WTC11 (cell line): Measurements from ENCODE around the gene BTNL2. TPM values are rescaled to one million over a fixed set of nuclear protein-coding genes. Genes with fewer than 3 reads are reported as not detected.

Source experiments
- ATAC-seq: fragments of 200-7000 bp; cut with Tn5 transposase; 2 replicates; pipeline ENCODE4 v1.10.0; 2021; ENCODE audit warnings: mild to moderate bottlenecking, moderate library complexity
- Bru-seq: library from RNA; stranded (reverse); fragments of 400-500 nt; gene quantifications from one replicate; lab custom pipeline; 2021; lab: Mats Ljungman, UMichigan
- CTCF ChIA-PET: fragments of 300-600 bp; sonication (Branson Sonifier 250); formaldehyde crosslinking; loops from one replicate; lab custom pipeline; 2021; ENCODE audit warnings: antibody characterized with exemption; lab: Charles Lee
- POLR2A ChIA-PET: fragments of 350-600 bp; sonication (Branson Sonifier 250); formaldehyde crosslinking; loops from one replicate; lab custom pipeline; 2021; ENCODE audit warnings: antibody characterized with exemption; lab: Charles Lee
- DNase-seq: peaks from one replicate; pipeline ENCODE4 v3.0.0; 2021; ENCODE audit warnings: low spot score
- H3K27ac Mint-ChIP-seq: 2 replicates; pipeline ENCODE4 v1.8.0; 2021; ENCODE audit warnings: mixed read lengths
- H3K27me3 Mint-ChIP-seq: 2 replicates; pipeline ENCODE4 v1.8.0; 2021; ENCODE audit warnings: low read depth, mild to moderate bottlenecking, moderate library complexity, mixed read lengths
- H3K36me3 Mint-ChIP-seq: 2 replicates; pipeline ENCODE4 v1.8.0; 2021; ENCODE audit warnings: mixed read lengths
- H3K4me1 Mint-ChIP-seq: 2 replicates; pipeline ENCODE4 v1.8.0; 2022; ENCODE audit warnings: mixed read lengths
- H3K4me3 Mint-ChIP-seq: 2 replicates; pipeline ENCODE4 v1.8.0; 2021; ENCODE audit warnings: mild to moderate bottlenecking, moderate library complexity, mixed read lengths
- H3K9me3 Mint-ChIP-seq: 2 replicates; pipeline ENCODE4 v1.8.0; 2021; ENCODE audit warnings: mixed read lengths
- NR1H2 ChIP-seq: sonication (generic); formaldehyde crosslinking; IDR thresholded peaks from 2 replicates; pipeline ENCODE4 v1.9.0; 2021; ENCODE audit warnings: mild to moderate bottlenecking, moderate library complexity, missing genetic modification reagents
- OVOL2 ChIP-seq: fragments of 250-450 bp; sonication (Bioruptor Pico); IDR thresholded peaks from 2 replicates; pipeline ENCODE4 v1.9.0; 2021; ENCODE audit warnings: mild to moderate bottlenecking, borderline replicate concordance
- SP1 ChIP-seq: sonication (generic); formaldehyde crosslinking; conservative IDR thresholded peaks from 2 replicates; pipeline ENCODE4 v1.8.1; 2022; ENCODE audit warnings: missing genetic modification reagents
- ZNF138 ChIP-seq: sonication (generic); formaldehyde crosslinking; conservative IDR thresholded peaks from 2 replicates; pipeline ENCODE4 v1.8.1; 2022; ENCODE audit warnings: mild to moderate bottlenecking, moderate library complexity, missing genetic modification reagents
- ZNF423 ChIP-seq: fragments of 250-450 bp; sonication (Bioruptor Pico); IDR thresholded peaks from 2 replicates; pipeline ENCODE4 v2.1.2; 2022; ENCODE audit warnings: mild to moderate bottlenecking, moderate library complexity
- long read RNA-seq, 3 experiments: library from RNA in 1 of 3; library from capped mRNA in 1 of 3; library from polyadenylated mRNA in 1 of 3; unstranded in 2 of 3; stranded (forward) in 1 of 3; transcript quantifications; one replicate each; pipeline ENCODE4 v2.0.0, GENCODE V29; 2021
- total RNA-seq: library from RNA; stranded (reverse); gene quantifications from 3 replicates; pipeline ENCODE4 v1.2.3, GENCODE V29; 2021
- TF ChIP-seq, protein P1 (sequence below): sonication (generic); formaldehyde crosslinking; IDR thresholded peaks from 2 replicates; pipeline ENCODE4 v1.8.0; 2022; ENCODE audit warnings: mild to moderate bottlenecking, missing genetic modification reagents
- TF ChIP-seq, protein P2 (sequence below): sonication (generic); formaldehyde crosslinking; IDR thresholded peaks from 2 replicates; pipeline ENCODE4 v1.8.0; 2023; ENCODE audit warnings: mild to moderate bottlenecking, missing genetic modification reagents
- TF ChIP-seq, protein P3 (sequence below): sonication (generic); formaldehyde crosslinking; IDR thresholded peaks from 2 replicates; pipeline ENCODE4 v1.8.1; 2022; ENCODE audit warnings: missing genetic modification reagents, borderline replicate concordance
- TF ChIP-seq, protein P4 (sequence below): sonication (generic); formaldehyde crosslinking; IDR thresholded peaks from 2 replicates; pipeline ENCODE4 v1.8.1; 2022; ENCODE audit warnings: mild to moderate bottlenecking, moderate library complexity, missing genetic modification reagents
- TF ChIP-seq, protein P5 (sequence below): sonication (generic); formaldehyde crosslinking; IDR thresholded peaks from 2 replicates; pipeline ENCODE4 v1.8.0; 2023; ENCODE audit warnings: missing genetic modification reagents, mild to moderate bottlenecking, borderline replicate concordance

The BTNL2 gene, protein sequence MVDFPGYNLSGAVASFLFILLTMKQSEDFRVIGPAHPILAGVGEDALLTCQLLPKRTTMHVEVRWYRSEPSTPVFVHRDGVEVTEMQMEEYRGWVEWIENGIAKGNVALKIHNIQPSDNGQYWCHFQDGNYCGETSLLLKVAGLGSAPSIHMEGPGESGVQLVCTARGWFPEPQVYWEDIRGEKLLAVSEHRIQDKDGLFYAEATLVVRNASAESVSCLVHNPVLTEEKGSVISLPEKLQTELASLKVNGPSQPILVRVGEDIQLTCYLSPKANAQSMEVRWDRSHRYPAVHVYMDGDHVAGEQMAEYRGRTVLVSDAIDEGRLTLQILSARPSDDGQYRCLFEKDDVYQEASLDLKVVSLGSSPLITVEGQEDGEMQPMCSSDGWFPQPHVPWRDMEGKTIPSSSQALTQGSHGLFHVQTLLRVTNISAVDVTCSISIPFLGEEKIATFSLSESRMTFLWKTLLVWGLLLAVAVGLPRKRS
- total RNA-seq (not detected in 3 replicates), Bru-seq, nascent RNA (not detected)
- long read RNA-seq, experiment 1 = 0 reads
- long read RNA-seq, experiment 2 = 0 reads
- long read RNA-seq, experiment 3 = 0 reads

DNA sequence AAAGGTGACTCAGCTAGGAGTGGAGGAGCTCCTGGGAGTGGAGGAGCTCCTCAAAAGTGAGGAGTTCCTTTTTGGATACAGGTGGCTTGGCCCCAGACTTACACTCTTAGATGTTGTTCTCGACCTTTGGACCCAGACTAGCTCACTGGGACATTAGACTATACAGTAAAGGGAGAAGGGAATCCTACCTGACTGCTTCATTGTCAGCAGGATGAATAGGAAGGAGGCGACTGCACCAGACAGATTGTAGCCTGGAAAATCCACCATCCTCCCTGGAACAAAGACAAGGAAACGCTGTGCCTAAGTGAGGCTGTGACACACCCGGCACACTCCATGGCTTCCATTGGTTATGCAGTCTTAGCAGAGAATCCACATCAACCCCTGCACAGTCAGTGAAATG lies at the start of gene BTNL2:
TSS of gene BTNL2 (minus strand) at position 325 of the 400 bp plus-strand sequence. CDS start at position 267, 58 bp downstream.
- CTCF ChIA-PET = interaction anchor here (1.1 to 1.5 kb wide), 2 partner anchors 162 to 285 kb away, joined by 3 to 4 read pairs; no protein-coding TSS in a partner anchor
- TF ChIP-seq, protein P1, sequence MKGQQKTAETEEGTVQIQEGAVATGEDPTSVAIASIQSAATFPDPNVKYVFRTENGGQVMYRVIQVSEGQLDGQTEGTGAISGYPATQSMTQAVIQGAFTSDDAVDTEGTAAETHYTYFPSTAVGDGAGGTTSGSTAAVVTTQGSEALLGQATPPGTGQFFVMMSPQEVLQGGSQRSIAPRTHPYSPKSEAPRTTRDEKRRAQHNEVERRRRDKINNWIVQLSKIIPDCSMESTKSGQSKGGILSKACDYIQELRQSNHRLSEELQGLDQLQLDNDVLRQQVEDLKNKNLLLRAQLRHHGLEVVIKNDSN (CRISPR knock-in tag) = no peak
- TF ChIP-seq, protein P2, sequence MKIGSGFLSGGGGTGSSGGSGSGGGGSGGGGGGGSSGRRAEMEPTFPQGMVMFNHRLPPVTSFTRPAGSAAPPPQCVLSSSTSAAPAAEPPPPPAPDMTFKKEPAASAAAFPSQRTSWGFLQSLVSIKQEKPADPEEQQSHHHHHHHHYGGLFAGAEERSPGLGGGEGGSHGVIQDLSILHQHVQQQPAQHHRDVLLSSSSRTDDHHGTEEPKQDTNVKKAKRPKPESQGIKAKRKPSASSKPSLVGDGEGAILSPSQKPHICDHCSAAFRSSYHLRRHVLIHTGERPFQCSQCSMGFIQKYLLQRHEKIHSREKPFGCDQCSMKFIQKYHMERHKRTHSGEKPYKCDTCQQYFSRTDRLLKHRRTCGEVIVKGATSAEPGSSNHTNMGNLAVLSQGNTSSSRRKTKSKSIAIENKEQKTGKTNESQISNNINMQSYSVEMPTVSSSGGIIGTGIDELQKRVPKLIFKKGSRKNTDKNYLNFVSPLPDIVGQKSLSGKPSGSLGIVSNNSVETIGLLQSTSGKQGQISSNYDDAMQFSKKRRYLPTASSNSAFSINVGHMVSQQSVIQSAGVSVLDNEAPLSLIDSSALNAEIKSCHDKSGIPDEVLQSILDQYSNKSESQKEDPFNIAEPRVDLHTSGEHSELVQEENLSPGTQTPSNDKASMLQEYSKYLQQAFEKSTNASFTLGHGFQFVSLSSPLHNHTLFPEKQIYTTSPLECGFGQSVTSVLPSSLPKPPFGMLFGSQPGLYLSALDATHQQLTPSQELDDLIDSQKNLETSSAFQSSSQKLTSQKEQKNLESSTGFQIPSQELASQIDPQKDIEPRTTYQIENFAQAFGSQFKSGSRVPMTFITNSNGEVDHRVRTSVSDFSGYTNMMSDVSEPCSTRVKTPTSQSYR (CRISPR knock-in tag) = no peak
- TF ChIP-seq ZNF138 (CRISPR knock-in tag) = no peak
- TF ChIP-seq OVOL2 (CRISPR knock-in tag) = no peak
- TF ChIP-seq ZNF423 (CRISPR knock-in tag) = no peak
- TF ChIP-seq, protein P3, sequence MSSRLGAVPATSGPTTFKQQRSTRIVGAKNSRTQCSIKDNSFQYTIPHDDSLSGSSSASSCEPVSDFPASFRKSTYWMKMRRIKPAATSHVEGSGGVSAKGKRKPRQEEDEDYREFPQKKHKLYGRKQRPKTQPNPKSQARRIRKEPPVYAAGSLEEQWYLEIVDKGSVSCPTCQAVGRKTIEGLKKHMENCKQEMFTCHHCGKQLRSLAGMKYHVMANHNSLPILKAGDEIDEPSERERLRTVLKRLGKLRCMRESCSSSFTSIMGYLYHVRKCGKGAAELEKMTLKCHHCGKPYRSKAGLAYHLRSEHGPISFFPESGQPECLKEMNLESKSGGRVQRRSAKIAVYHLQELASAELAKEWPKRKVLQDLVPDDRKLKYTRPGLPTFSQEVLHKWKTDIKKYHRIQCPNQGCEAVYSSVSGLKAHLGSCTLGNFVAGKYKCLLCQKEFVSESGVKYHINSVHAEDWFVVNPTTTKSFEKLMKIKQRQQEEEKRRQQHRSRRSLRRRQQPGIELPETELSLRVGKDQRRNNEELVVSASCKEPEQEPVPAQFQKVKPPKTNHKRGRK = no peak
- no peak for TF ChIP-seq SP1 (CRISPR knock-in tag)
- TF ChIP-seq, protein P4, sequence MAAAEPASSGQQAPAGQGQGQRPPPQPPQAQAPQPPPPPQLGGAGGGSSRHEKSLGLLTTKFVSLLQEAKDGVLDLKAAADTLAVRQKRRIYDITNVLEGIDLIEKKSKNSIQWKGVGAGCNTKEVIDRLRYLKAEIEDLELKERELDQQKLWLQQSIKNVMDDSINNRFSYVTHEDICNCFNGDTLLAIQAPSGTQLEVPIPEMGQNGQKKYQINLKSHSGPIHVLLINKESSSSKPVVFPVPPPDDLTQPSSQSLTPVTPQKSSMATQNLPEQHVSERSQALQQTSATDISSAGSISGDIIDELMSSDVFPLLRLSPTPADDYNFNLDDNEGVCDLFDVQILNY (CRISPR knock-in tag) = no peak
- TF ChIP-seq, protein P5, sequence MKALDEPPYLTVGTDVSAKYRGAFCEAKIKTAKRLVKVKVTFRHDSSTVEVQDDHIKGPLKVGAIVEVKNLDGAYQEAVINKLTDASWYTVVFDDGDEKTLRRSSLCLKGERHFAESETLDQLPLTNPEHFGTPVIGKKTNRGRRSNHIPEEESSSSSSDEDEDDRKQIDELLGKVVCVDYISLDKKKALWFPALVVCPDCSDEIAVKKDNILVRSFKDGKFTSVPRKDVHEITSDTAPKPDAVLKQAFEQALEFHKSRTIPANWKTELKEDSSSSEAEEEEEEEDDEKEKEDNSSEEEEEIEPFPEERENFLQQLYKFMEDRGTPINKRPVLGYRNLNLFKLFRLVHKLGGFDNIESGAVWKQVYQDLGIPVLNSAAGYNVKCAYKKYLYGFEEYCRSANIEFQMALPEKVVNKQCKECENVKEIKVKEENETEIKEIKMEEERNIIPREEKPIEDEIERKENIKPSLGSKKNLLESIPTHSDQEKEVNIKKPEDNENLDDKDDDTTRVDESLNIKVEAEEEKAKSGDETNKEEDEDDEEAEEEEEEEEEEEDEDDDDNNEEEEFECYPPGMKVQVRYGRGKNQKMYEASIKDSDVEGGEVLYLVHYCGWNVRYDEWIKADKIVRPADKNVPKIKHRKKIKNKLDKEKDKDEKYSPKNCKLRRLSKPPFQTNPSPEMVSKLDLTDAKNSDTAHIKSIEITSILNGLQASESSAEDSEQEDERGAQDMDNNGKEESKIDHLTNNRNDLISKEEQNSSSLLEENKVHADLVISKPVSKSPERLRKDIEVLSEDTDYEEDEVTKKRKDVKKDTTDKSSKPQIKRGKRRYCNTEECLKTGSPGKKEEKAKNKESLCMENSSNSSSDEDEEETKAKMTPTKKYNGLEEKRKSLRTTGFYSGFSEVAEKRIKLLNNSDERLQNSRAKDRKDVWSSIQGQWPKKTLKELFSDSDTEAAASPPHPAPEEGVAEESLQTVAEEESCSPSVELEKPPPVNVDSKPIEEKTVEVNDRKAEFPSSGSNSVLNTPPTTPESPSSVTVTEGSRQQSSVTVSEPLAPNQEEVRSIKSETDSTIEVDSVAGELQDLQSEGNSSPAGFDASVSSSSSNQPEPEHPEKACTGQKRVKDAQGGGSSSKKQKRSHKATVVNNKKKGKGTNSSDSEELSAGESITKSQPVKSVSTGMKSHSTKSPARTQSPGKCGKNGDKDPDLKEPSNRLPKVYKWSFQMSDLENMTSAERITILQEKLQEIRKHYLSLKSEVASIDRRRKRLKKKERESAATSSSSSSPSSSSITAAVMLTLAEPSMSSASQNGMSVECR (CRISPR knock-in tag) = no peak
- TF ChIP-seq, all 79 proteins: peak for 0
- ATAC-seq (peak; percentile 38), DNase-seq (no peak)
- no peak within 1 kb of the TSS for H3K4me3 Mint-ChIP-seq
- no peak within 1 kb of the TSS for H3K27ac Mint-ChIP-seq
- POLR2A ChIA-PET = no interaction called here
- no peaks in the 10 kb centered on the region for H3K9me3 Mint-ChIP-seq
- H3K36me3 Mint-ChIP-seq = no peaks in the 10 kb centered on the region
- peaks cover 7% of the 10 kb centered on the region; the same call in 1 of the 2 replicates for H3K4me1 Mint-ChIP-seq
- peaks cover 11% of the 10 kb centered on the region for H3K27me3 Mint-ChIP-seq

DNA sequence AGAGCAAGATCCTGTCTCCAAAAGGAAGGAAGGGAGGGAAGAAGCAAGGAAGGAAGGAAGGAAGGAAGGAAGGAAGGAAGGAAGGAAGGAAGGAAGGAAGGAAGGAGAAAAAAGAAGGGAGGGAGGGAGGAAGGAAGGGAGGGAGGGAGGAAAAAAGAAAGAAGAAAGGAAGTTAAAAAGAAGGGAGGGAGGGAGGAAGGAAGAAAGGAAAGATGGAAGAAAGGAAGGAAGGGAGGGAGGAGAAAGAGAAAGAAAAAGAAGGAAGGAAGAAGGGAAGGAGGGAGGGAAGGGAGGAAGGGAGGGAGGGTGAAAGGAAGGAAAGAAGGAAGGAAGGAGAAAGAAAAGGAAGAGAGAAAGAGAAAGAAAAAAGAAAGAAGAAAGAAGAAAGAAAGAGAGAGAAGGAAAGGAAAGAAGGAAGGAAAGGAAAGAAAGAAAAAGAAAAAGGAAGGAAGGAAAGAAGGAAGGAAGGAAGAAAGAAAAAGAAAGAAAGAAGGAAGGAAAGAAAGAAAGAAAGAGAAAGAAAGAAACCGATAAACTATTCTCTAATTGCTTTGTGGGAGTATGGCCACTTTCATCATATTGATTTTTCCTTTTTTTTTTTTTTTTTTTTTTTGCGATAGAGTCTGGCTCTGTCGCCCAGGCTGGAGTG lies 42.2 kb upstream of the BTNL2 start:
- no peak for ATAC-seq
- H3K4me1 Mint-ChIP-seq = no peaks in the 10 kb centered on the region
- TF ChIP-seq NR1H2 (CRISPR knock-in tag) = no peak
- TF ChIP-seq, protein P3 = 0 out of 2 replicates have a peak, but pooled peaks have one; percentile 53
- DNase-seq = no peak
- peaks cover 16% of the 10 kb centered on the region for H3K36me3 Mint-ChIP-seq
- ChIA-PET CTCF (no interaction called here), POLR2A (no interaction called here)
- H3K27ac Mint-ChIP-seq = no peak overlapping the region
- H3K9me3 Mint-ChIP-seq = peaks cover 40% of the 10 kb centered on the region
- peaks cover 13% of the 10 kb centered on the region for H3K27me3 Mint-ChIP-seq
- H3K4me3 Mint-ChIP-seq = no peak overlapping the region
